Measurements from ENCODE around the gene GABARAPL2. TPM values are rescaled to one million over a fixed set of nuclear protein-coding genes. Genes with fewer than 3 reads are reported as not detected.

Gene GABARAPL2
- total RNA-seq, 1 experiment from 2014 or later: 56.2 TPM

DNA sequence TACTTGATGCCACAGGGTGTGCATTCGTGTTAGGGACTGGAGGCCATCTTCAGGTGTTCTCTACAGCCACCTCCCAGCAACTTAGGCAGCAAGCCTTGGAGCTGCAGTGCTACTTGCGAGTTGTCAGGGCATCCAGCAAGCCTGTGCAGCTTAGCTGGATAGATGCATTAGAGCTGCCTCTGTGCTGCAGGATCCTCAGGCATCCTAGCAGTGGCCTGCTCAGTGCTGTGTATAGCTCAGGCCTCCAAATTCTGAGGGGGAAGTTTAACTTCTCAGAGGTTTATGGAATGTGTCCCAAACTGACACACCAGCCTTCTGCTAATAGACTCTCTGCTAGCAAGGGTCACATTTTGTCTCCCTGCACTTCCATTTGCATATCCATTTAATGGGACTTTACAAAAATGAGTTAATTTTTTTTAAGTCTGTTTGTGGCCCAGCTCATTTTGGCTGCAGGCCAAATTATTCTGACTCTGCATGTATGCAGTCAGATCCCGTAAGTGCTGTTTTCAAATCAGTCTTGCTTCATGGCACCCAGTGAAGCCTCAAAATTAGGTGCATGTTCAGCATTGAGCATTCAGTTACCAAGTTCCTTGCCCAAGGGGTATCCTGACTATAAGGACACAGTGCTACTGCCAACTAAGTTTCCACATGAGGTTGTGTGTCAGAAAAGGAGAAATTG is 6.8 kb downstream of the GABARAPL2 start:
- Histone ChIP-seq H3K9me3 (ENCODE audit: control insufficient read depth, insufficient read depth, low read depth, low read length) (no peaks in the 10 kb centered on the region), H3K36me3 (ENCODE audit: control insufficient read depth, insufficient read depth, low read length) (peaks cover 4% of the 10 kb centered on the region; the same call in 1 of the 2 replicates), H3K27me3 (ENCODE audit: control insufficient read depth, insufficient read depth, low read length) (no peaks in the 10 kb centered on the region), H3K4me1 (ENCODE audit: control insufficient read depth, insufficient read depth, low read length) (no peaks in the 10 kb centered on the region), H3K27ac (ENCODE audit: low read length) (no peak overlapping the region), H3K4me3 (ENCODE audit: low read depth in 2 of 2, low read length in 2 of 2) (no peak overlapping the region)
- in situ Hi-C loops (cut with HindIII; ENCODE audit: low pct_unique_long_range_greater_than_20kb, low sequenced_read_pairs): no loop called here
- TF ChIP-seq POLR2AphosphoS5 (IDR thresholded peaks at IDR 0.05; ENCODE audit: low read depth, low read length) (no peak), SIN3A (IDR thresholded peaks at IDR 0.05; ENCODE audit: borderline replicate concordance, insufficient read depth, low read depth, low read length) (no peak), TCF7L2 (IDR thresholded peaks at IDR 0.05; ENCODE audit: low read depth, low read length) (no peak)
- TF ChIP-seq, protein P1, sequence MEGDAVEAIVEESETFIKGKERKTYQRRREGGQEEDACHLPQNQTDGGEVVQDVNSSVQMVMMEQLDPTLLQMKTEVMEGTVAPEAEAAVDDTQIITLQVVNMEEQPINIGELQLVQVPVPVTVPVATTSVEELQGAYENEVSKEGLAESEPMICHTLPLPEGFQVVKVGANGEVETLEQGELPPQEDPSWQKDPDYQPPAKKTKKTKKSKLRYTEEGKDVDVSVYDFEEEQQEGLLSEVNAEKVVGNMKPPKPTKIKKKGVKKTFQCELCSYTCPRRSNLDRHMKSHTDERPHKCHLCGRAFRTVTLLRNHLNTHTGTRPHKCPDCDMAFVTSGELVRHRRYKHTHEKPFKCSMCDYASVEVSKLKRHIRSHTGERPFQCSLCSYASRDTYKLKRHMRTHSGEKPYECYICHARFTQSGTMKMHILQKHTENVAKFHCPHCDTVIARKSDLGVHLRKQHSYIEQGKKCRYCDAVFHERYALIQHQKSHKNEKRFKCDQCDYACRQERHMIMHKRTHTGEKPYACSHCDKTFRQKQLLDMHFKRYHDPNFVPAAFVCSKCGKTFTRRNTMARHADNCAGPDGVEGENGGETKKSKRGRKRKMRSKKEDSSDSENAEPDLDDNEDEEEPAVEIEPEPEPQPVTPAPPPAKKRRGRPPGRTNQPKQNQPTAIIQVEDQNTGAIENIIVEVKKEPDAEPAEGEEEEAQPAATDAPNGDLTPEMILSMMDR (IDR thresholded peaks at IDR 0.05): no peak
- TF ChIP-seq, protein P2, sequence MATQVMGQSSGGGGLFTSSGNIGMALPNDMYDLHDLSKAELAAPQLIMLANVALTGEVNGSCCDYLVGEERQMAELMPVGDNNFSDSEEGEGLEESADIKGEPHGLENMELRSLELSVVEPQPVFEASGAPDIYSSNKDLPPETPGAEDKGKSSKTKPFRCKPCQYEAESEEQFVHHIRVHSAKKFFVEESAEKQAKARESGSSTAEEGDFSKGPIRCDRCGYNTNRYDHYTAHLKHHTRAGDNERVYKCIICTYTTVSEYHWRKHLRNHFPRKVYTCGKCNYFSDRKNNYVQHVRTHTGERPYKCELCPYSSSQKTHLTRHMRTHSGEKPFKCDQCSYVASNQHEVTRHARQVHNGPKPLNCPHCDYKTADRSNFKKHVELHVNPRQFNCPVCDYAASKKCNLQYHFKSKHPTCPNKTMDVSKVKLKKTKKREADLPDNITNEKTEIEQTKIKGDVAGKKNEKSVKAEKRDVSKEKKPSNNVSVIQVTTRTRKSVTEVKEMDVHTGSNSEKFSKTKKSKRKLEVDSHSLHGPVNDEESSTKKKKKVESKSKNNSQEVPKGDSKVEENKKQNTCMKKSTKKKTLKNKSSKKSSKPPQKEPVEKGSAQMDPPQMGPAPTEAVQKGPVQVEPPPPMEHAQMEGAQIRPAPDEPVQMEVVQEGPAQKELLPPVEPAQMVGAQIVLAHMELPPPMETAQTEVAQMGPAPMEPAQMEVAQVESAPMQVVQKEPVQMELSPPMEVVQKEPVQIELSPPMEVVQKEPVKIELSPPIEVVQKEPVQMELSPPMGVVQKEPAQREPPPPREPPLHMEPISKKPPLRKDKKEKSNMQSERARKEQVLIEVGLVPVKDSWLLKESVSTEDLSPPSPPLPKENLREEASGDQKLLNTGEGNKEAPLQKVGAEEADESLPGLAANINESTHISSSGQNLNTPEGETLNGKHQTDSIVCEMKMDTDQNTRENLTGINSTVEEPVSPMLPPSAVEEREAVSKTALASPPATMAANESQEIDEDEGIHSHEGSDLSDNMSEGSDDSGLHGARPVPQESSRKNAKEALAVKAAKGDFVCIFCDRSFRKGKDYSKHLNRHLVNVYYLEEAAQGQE (IDR thresholded peaks at IDR 0.05; ENCODE audit: insufficient read depth in 1 of 2, low read depth in 2 of 2, low read length in 1 of 2): no peak
- ChIA-PET CTCF (no interaction called here), POLR2A (no interaction called here)
- no TSS peak for BruUV-seq (replicated peaks)
- intact Hi-C loops (cut with micrococcal nuclease; ENCODE audit: unreplicated experiment): no loop called here
- no peak for ATAC-seq
- DNase-seq (ENCODE audit: low read depth, low spot score): no peak

DNA sequence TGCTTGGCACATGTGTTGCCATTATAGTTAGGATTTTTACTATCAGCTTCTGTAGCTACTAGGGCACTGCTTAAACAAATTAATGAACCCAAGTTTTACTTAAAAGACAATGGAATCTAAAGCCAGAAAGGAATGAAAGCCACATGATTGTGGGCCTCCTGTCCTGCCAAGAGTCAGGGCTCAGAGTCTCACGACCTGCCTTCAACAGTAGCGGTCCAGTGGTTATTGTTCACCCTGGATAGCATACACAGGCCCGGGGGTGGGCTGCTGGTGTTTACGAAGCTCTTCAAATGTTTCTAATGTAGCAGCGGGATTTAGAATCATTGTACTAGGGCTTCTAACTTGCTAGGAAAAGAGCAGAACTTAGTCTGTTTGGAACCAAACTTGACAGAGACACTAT is 7.8 kb downstream of the GABARAPL2 start:
- Histone ChIP-seq H3K9me3 (ENCODE audit: control insufficient read depth, insufficient read depth, low read depth, low read length) (no peaks in the 10 kb centered on the region), H3K4me1 (ENCODE audit: control insufficient read depth, insufficient read depth, low read length) (no peaks in the 10 kb centered on the region), H3K27me3 (ENCODE audit: control insufficient read depth, insufficient read depth, low read length) (no peaks in the 10 kb centered on the region), H3K27ac (ENCODE audit: low read length) (no peak overlapping the region), H3K36me3 (ENCODE audit: control insufficient read depth, insufficient read depth, low read length) (peaks cover 4% of the 10 kb centered on the region; the same call in 1 of the 2 replicates), H3K4me3 (ENCODE audit: low read depth in 2 of 2, low read length in 2 of 2) (no peak overlapping the region)
- ChIA-PET POLR2A (interaction anchor here (0.6 kb wide), 1 partner anchor 972 kb away, joined by 4 read pairs; no protein-coding TSS in a partner anchor), CTCF (no interaction called here)
- no peak for TF ChIP-seq SIN3A (IDR thresholded peaks at IDR 0.05; ENCODE audit: borderline replicate concordance, insufficient read depth, low read depth, low read length)
- no peak for TF ChIP-seq POLR2AphosphoS5 (IDR thresholded peaks at IDR 0.05; ENCODE audit: low read depth, low read length)
- DNase-seq (ENCODE audit: low read depth, low spot score): no peak
- intact Hi-C loops (cut with micrococcal nuclease; ENCODE audit: unreplicated experiment) (no loop called here), in situ Hi-C loops (cut with HindIII; ENCODE audit: low pct_unique_long_range_greater_than_20kb, low sequenced_read_pairs) (no loop called here)
- no TSS peak for BruUV-seq (replicated peaks)
- ATAC-seq: no peak

DNA sequence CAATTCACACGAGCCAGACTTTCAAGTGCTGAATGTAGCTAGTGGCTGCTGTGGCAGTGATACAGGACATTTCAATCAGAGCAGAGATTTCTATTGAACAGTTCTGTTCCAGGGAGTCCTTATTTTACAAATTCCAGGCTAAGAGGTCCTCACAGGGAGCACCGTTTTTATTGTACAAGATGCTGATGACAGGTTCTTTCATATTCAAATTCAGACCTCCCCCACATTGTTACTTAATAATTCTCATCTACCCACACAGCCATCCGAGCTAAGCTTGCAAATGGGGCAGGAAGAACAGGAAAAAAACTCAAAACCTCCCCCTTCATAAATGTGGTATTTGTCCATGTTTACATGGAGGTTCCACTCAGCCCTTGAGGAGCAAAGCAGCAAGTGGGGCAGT is 9.8 kb downstream of the GABARAPL2 start:
- no peaks in the 10 kb centered on the region for H3K4me1 ChIP-seq (ENCODE audit: control insufficient read depth, insufficient read depth, low read length)
- TF ChIP-seq, protein P2 (IDR thresholded peaks at IDR 0.05; ENCODE audit: insufficient read depth in 1 of 2, low read depth in 2 of 2, low read length in 1 of 2): no peak
- no peak for TF ChIP-seq TCF7L2 (IDR thresholded peaks at IDR 0.05; ENCODE audit: low read depth, low read length)
- TF ChIP-seq, protein P1 (IDR thresholded peaks at IDR 0.05): no peak
- TF ChIP-seq POLR2AphosphoS5 (IDR thresholded peaks at IDR 0.05; ENCODE audit: low read depth, low read length): no peak
- no peak for TF ChIP-seq SIN3A (IDR thresholded peaks at IDR 0.05; ENCODE audit: borderline replicate concordance, insufficient read depth, low read depth, low read length)
- ATAC-seq (no peak), DNase-seq (ENCODE audit: low read depth, low spot score) (no peak)
- peaks cover 4% of the 10 kb centered on the region; the same call in 1 of the 2 replicates for H3K36me3 ChIP-seq (ENCODE audit: control insufficient read depth, insufficient read depth, low read length)
- H3K27me3 ChIP-seq (ENCODE audit: control insufficient read depth, insufficient read depth, low read length): no peaks in the 10 kb centered on the region
- no peak overlapping the region for H3K27ac ChIP-seq (ENCODE audit: low read length)
- H3K4me3 ChIP-seq (ENCODE audit: low read depth in 2 of 2, low read length in 2 of 2): no peak overlapping the region
- no TSS peak for BruUV-seq (replicated peaks)
- intact Hi-C loops (cut with micrococcal nuclease; ENCODE audit: unreplicated experiment): no loop called here
- in situ Hi-C loops (cut with HindIII; ENCODE audit: low pct_unique_long_range_greater_than_20kb, low sequenced_read_pairs): no loop called here
- CTCF ChIA-PET: no interaction called here
- no peaks in the 10 kb centered on the region for H3K9me3 ChIP-seq (ENCODE audit: control insufficient read depth, insufficient read depth, low read depth, low read length)
- POLR2A ChIA-PET: no interaction called here

Data from Panc1 (cell line).